GM03348 (cell line): ENCODE measurements around the gene TGFA.

Source experiments
- DNase-seq: peaks from one replicate; pipeline ENCODE4 v3.0.0; 2012; ENCODE audit warnings: low spot score

Gene TGFA

DNA sequence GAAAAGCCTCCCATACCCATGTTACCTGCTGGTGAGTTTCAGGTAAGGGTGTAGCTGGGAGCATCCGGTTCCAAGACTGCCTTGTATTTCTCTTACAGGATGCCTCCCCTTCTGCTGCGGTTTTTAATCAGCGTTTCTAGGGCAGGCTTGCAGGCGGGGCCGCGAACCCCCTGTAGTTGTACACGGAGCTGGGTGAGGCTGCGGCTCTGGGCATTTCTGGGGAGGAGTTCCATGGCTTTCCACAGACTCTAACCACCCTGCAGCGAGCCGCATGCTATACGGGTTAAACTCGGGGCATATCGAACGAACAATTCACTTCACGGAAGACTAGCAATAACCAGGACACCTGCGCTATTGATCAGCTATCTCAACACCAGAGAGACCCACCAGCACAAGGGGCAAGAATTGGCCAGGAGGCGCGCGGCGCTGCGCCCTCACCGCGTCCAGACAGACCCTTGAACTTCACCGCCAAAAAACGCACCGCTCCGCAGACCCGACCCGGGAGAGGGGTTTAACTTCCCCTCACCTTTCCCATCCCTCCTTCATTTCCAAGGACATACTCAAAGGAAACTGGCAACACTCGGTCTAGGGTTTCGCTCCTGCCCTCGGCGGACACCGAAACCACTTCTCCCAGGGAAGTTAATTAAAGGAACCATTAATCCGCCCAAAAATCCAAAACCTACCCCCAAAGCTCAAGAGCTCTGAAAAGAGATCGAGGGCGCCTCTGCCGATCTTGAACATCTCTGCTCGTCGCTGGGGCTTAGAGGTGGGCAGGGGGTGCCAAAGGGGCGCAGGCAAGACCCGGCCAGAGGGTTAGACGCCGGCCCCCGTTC lies 909 bp downstream of the TGFA start:
- DNase-seq: peak; percentile 18

DNA sequence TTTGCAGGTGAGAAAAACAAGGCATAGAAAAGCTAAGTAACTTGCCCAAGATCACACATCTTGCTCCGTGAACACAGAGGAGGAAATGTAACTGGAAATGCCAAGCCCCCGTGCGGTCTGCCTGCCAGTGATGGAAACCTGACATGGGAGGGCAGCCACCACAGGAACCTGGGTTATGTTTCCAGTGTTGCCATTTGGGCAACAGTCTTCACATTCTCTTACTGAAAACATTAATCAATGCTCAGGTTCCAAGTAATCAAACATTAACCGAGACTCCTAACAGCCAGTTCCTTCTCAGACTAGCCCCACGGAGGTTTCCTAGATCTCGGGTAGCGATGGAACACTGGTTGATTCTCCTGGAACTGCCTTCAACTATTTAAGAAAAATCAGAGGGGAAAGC lies 2.5 kb downstream of the TGFA start:
- no peak for DNase-seq

DNA sequence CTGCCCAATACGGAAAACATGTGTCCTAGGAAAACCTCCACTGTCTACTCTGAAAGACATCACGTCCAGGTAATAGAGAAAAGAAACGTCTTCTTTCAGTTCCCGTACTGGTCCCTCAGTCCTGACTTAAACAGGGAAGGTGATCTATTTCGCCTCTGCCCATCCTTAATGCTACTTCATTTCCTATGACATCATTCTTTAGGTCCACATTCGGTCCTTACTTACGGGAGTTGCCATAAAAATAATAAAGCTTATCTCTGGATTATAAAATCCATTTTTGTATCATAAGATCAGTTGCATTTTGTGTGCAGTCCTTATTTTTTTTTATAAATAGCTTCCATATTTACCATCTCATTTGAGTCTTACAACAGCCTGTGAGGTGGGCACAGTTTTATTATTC lies 3.7 kb downstream of the TGFA start:
- no peak for DNase-seq

- DNase-seq: no peak
These were observed 4.4 kb downstream of the TGFA start for GRCh38 chr2:70549064-70549710.

DNA sequence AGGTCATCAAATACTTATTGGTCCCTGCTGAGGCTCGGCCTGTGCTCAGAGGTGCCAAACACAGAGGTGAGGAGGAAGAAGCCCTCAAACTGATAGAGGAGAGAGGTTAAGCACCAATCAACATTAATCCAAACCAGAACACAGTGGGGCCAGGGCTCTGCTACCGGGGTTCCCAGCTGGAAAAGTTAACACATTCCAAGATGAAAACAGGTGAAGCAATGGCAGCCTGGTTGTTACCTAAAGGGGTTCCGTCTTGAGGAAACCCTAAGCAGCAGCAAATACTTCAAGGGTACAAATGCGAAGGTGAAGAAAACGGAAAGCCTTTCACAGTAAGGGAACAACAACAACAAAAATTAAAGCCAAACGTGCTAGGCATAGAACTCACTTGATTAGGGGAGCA lies 5.4 kb downstream of the TGFA start:
- DNase-seq: no peak

DNA sequence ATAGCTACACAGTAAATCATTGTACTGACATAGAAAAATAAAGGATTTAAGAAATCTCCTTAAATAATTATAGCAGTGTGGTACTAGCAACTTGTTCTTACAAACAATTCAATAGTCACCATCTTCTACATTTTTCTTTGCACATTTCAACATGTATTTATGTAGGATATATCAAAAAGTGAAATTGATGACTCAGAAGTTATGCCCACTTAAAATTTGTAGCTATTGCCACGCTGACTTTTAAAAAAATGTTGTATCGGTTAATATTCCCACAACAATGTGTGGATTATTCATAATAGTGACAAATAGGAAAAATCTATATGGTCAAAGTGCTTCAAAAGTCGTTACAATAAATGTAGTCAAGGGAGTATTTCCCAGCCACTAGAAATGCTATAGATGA lies 6.7 kb downstream of the TGFA start:
- no peak for DNase-seq

- no peak for DNase-seq
These were observed 7.2 kb downstream of the TGFA start for GRCh38 chr2:70546376-70546775.

DNA sequence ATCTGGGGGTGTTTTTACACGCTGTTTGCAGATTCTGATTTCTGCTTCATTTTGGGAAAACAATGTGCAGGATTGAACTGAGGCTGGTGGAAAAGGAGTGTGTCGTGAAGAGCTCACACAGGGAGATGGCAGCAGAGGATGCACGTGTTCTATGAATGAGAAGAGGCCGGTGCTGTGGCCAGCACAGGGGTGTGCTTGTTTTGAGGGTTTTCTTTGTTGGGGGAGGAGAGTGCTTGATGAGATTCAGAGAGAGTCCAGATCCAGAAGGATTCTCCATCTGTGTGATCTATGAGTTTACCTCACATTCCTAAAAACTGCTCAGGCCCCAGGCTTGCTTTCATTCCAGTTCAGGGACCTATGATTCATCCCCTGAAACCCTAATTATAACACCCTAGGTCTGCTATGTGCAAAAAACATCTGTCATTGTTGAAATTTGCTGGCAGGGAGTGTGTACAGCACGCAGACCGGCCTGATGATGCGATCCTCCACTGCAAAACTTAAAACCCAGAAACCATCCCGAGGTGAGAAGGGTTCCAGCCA lies 12.1 kb downstream of the TGFA start:
- DNase-seq: peak; percentile 67

DNA sequence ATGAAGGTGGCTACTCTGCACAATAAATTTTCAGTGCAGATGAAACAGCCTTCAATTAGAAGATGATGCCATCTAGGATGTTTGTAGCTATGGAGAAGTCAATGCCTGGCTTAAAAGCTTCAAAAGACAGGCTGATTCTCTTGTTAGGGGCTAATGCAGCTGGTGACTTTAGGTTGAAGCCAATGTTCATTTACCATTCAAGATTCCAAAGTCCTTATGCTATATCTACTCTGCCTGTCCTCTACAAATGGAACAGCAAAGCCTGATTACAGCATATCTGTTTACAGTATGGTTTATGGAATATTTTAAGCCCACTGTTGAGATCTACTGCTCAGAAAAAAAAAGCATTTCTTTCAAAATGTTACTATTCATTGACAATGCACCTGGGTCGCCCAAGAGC lies 15.8 kb downstream of the TGFA start:
- DNase-seq: no peak

- DNase-seq: no peak
These were observed 17.0 kb downstream of the TGFA start for GRCh38 chr2:70536517-70537055.

- DNase-seq: no peak
These were observed 18.1 kb downstream of the TGFA start for GRCh38 chr2:70535573-70535972.

- DNase-seq: no peak
These were observed 19.3 kb downstream of the TGFA start for GRCh38 chr2:70534183-70534836.

DNA sequence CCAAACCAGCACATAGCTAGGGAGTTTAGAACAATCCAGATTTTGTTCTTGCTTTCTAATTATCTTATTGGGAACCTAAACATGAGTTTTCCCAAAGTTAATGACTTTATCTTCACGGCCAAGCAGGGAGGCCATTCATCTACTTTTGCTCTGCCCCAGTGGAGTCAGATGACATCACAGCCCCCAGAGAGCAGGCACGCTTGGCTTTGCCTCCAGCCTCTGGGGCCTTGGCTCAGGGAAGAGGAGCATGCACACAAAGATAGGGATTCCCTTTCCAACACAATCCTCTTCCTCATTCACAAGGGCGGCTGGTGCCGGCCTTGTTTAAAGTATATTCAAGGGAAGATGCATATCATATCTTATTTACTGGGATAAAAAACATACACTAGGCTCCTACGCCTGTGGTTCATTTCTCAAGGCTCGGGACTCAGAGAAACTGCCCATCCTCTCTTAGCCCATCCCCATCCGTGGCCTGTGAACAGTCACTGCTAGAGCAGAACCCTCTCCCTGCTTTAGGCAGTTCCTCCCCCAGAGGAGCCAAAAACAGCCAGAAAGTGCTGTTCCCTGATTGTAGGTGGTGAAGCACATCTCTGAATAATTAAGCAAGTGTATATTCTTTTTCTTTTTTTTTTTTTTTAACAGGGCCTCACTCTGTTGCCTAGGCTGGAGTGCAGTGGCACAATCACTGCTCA lies 21.2 kb downstream of the TGFA start:
- no peak for DNase-seq

DNA sequence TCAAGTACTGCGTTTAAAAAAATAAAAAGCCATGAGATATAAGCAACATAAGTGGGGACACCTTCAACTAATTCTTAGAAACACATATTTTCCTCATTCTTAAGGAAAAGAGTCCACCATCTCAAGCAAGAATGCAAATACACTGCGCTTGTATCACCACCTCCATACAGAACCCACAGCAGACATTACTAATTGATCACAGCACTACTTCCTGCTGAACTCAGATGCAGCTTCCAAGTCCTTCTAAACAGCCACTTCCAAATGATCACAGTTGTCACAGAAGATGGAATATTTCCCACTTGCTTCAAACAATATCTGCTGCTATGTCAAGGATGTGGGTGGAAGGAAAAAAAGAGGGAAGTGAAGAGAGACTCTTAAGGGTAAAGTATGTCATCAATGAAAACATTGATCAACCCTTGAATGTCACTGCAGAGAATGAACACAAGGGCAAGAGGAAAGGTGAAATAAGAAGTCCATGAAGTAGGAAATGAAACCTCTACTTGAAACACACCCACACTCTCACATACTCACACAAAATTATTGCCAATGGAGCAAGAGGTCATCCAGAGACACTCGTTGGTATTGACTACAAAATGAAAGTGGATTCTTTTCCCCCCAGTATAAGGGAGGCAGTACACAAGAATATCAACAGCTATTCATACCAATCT lies 22.1 kb downstream of the TGFA start:
- DNase-seq: no peak

DNA sequence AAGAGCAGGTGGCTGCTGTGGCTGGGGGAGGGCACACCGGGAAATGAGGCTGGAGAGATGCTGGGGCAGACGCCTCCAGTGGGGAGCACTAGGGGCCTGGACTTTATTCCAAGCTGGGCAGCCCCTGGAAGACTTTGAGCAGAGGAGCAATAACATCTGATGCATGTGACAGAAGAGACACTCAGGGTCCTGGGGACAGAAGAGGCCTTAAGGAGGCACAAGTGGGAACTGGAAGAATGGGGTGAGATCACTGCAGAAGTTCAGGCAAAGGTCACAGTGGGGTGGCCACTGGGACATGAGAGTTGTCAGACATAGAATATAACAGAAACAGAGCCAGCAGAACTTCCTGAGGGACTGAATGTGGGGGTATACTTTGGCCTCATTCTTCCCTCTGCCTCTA lies 24.0 kb downstream of the TGFA start:
- no peak for DNase-seq

GRCh38 chr2:70528929-70529328 lies 24.7 kb downstream of the TGFA start:
- DNase-seq: no peak

- no peak for DNase-seq
These were observed 25.4 kb downstream of the TGFA start for GRCh38 chr2:70528276-70528675.

- no peak for DNase-seq
These were observed 26.1 kb downstream of the TGFA start for GRCh38 chr2:70527447-70528080.

DNA sequence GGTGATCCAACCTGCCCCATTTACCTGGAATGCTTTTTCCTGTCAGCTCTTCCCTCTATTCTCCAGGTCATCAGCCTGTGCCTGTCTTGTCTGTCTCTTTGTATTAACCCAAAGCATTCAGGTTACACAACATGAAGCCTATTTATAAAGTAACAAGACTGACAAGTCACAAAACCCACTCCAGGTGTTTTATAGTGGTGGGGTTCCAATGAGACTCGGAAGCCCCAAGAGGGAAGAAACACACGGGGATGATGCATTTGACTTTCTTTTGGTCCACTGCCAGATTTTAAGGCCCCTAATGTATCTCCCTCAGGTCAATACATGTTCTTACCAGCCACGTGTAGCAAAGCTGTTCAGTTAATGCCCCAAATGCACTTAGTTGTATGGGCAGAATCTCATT lies 27.5 kb downstream of the TGFA start:
- no peak for DNase-seq

GRCh38 chr2:70525032-70525431 lies 28.6 kb downstream of the TGFA start:
- peak; percentile 66 for DNase-seq
